Gastrocnemius medialis (tissue), 4 donors: ENCODE measurements around the gene TRIM74.
"Not testable (repeated sequence)": the region's sequence is repeated elsewhere in the genome, so short reads cannot be mapped to it uniquely, and the experiment has no call there.

ENCODE experiments used
- POLR2A ChIP-seq, 2 donors: fragments of 450-650 bp; IDR thresholded peaks; one replicate each; pipeline ENCODE4 v1.6.1; 2017; ENCODE audit warnings: antibody characterized with exemption in 2 of 2, mild to moderate bottlenecking in 2 of 2, moderate library complexity in 2 of 2
- TF ChIP-seq, protein P1 (sequence below), 5 experiments: fragments of 450-650 bp in 3 of 5; fragments of 200-600 bp in 2 of 5; sonication (generic) in 2 of 5; IDR thresholded peaks in 4 of 5; conservative IDR thresholded peaks in 1 of 5; 1 replicate in 4 of 5; 2 replicates in 1 of 5; pipeline ENCODE4 v1.5.1; 2016 to 2019; ENCODE audit warnings: antibody characterized with exemption in 5 of 5, mild to moderate bottlenecking in 3 of 5, moderate library complexity in 3 of 5

DNA sequence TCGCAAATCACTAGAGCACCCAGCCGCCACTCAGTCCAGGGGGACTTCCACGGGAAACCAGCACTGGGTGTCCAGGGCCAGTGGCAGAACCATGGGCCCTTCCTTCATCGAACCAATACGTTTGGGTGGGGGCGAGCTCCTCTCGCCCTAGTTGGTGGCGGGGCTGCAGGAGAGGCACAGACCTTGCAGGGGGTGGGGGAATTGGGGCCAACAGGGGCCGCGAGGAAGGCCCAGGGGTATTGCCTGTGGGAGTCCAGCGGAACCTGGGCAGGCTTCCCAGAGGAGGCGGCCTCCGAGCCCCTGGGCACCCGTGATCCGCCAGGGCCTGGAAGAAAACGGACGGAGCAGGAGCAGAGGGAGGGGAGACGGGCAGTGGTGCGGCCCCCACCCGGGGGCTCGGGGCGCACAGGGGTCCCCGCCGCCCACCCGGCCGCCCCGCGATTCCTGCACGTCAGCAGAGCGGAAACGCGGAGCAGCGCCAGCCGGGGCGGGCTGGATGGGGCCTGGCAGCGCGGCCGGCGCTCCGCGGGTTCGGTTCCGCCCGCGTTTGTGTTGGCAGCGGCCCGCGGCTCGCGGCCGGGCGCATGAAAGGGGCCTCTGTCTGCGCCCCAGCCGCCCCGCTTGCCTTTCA, 6.5 kb upstream of the TRIM74 start:
- TF ChIP-seq, protein P1, sequence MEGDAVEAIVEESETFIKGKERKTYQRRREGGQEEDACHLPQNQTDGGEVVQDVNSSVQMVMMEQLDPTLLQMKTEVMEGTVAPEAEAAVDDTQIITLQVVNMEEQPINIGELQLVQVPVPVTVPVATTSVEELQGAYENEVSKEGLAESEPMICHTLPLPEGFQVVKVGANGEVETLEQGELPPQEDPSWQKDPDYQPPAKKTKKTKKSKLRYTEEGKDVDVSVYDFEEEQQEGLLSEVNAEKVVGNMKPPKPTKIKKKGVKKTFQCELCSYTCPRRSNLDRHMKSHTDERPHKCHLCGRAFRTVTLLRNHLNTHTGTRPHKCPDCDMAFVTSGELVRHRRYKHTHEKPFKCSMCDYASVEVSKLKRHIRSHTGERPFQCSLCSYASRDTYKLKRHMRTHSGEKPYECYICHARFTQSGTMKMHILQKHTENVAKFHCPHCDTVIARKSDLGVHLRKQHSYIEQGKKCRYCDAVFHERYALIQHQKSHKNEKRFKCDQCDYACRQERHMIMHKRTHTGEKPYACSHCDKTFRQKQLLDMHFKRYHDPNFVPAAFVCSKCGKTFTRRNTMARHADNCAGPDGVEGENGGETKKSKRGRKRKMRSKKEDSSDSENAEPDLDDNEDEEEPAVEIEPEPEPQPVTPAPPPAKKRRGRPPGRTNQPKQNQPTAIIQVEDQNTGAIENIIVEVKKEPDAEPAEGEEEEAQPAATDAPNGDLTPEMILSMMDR (IDR thresholded peaks at IDR 0.05 in 4 of 5, conservative IDR thresholded peaks at IDR 0.05 in 1 of 5): not testable (repeated sequence)
- not testable (repeated sequence) for TF ChIP-seq POLR2A (IDR thresholded peaks at IDR 0.05)
